Omental fat pad (tissue), 4 donors: ENCODE data around the gene SEC14L6. TPM values are rescaled to one million over a fixed set of nuclear protein-coding genes. Genes with fewer than 3 reads are reported as not detected.

Experiments used
- ATAC-seq: fragments of 150-250 bp; one replicate; pipeline ENCODE4 v1.9.1; 2016; ENCODE audit warnings: mild to moderate bottlenecking, moderate library complexity; ENCODE audit not compliant: low FRiP score
- DNase-seq: peaks from one replicate; pipeline ENCODE4 v3.0.0-alpha.2; 2019; ENCODE audit warnings: low spot score
- CTCF ChIP-seq, 3 donors: fragments of 450-650 bp; IDR thresholded peaks; one replicate each; pipeline ENCODE4 v1.5.1; 2016 to 2017; ENCODE audit warnings: antibody characterized with exemption in 3 of 3, mild to moderate bottlenecking in 3 of 3, moderate library complexity in 2 of 3
- total RNA-seq, 4 donors: library from RNA; depleted of rRNA; stranded (reverse); fragments of >200 nt; gene quantifications; one replicate each; pipeline ENCODE4 v1.1.0, GENCODE V29; 2016

Gene SEC14L6
- total RNA-seq, 4 donors from 2014 or later: 1.3 to 3.9 (median 2.2) TPM; not detected in 1

DNA sequence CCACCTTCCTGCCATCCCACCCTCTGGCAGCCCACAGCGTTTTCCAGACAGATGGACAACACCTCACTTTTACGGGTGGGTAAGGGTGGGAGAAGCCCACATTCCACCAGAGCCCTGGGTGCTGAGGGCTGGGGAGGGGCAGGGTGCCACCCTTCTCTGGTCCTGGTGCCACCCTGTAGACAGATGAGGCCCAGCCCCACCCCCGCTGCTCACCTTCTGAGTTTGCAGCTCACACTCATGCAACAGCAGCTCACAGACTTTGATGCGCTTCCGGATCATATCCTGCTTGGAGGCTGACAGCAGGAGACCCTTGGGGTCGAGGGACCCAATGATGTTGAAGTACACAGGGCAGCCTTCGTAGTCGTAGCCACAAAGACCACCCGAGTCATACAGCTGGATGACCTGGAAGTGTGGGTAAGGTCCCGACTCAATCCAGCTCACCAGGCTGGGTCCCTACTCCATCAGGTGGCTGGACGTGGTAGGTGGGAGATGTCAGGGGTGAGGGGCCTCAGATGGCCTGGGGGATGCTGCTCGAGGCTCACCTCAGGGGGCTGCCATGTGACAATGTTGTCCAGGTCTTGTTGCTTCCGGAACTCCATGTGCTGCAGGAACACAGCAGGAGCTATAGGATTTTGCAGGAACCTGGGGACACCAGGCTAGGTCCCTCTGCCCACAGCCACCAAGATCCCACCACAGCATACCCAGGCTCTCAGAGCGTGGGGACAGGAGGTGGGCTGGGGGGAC lies 51.3 kb downstream of the SEC14L6 start:
- ATAC-seq: no peak
- TF ChIP-seq CTCF (IDR thresholded peaks at IDR 0.05): no peak
- DNase-seq: no peak

GRCh38 chr22:30492144-30492543 lies 54.4 kb downstream of the SEC14L6 start:
- TF ChIP-seq CTCF (IDR thresholded peaks at IDR 0.05): no peak
- DNase-seq: no peak
- ATAC-seq: no peak

- DNase-seq: no peak
- no peak for ATAC-seq
- no peak for TF ChIP-seq CTCF (IDR thresholded peaks at IDR 0.05)
These were observed 55.2 kb downstream of the SEC14L6 start for GRCh38 chr22:30491381-30491780.

DNA sequence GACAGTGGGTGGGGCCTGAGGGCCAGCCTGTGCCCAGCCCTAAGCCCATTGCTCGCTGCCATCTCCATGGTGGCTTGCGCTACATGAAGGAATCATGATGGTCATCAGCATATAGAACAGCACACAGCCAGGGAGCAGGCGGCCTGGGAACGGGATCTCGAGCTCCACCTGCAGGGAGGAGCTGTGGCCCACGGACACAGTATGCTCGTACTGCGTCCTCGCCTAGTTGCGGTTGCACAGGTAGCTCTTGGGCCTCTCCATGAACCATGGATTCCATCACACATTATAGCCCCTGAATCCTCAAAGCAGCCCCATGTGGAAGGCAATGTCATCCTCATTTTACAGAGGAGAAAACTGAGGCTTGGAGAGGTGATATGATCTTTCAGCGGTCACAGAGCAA lies 56.1 kb downstream of the SEC14L6 start:
- no peak for ATAC-seq
- TF ChIP-seq CTCF (IDR thresholded peaks at IDR 0.05): no peak
- no peak for DNase-seq

- TF ChIP-seq CTCF (IDR thresholded peaks at IDR 0.05): no peak
- DNase-seq (no peak), ATAC-seq (no peak)
These were observed 58.4 kb downstream of the SEC14L6 start for GRCh38 chr22:30488121-30488520.

DNA sequence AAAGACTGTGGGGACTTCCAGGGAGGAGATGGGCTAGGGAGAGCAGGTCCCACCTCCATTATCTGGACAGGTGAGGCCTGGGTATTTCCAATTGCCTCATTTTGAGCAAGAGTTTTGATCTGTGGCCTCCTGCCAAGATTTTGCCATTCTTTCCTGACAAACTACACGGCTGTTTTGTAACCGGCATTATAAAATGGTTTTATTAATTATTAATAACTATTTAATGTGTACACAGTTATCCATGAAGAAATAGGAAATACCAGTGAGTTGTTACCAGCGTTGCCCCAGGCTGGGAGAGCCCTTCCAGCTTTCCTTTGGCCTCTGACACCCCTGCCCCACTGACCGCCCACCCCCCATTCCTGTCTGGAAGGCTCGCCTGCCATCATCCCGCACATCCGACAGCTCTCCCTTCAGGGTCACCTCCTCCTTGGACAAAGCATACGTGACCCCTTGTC lies 59.9 kb downstream of the SEC14L6 start:
- ATAC-seq (no peak), DNase-seq (no peak)
- no peak for TF ChIP-seq CTCF (IDR thresholded peaks at IDR 0.05)

DNA sequence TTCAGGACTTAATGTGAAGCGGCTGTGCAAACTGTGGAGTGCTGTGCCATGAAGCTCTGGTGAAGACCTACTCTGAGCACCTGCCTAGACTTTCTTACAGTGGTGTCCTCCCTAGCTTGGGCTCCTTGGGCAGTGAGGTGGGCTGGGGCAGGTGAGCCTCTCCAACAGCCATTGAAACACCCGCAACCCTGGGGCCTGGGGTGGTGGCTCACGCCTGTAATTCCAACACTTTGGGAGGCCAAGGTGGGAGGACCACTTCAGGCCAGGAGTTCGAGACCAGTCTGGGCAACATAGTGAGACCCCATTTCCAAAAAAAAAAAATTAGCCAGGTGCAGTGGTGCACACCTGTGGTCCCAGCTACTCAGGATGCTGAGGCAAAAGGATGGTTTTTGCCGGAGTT lies 60.4 kb downstream of the SEC14L6 start:
- TF ChIP-seq CTCF (IDR thresholded peaks at IDR 0.05): no peak
- no peak for DNase-seq
- ATAC-seq: no peak
